ENCODE data around the gene RGPD8.
A peak's percentile ranks its signal among the peaks of the same experiment; 100 is the strongest.
"Not testable (repeated sequence)": the region's sequence is repeated elsewhere in the genome, so short reads cannot be mapped to it uniquely, and the experiment has no call there.

The RGPD8 gene

DNA sequence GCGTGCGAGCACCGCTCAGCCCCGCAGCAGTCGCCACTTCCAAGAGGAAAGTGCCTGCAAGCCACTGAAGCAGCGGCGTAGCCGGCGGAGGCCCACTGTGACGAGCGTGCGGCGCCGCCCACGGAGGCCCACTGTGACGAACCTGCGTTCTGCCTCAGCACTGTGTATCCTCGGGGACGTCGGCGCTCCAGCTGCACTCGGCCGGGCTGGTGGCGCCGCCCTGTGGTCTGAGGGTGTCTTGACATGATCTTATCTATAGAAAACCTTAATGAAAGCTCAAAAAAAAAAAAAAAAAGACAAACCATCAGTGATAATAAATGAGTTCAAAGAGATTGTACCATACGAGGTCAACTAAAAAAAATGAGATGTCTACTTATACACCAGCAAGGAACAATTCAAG lies at the start of gene RGPD8:
Gene RGPD8 (minus strand): TSS at position 166 of the 400 bp plus-strand sequence. CDS start 192 bp downstream, outside the sequence.
- peak; percentile 74 for DNase-seq (ENCODE audit: low read depth)

DNA sequence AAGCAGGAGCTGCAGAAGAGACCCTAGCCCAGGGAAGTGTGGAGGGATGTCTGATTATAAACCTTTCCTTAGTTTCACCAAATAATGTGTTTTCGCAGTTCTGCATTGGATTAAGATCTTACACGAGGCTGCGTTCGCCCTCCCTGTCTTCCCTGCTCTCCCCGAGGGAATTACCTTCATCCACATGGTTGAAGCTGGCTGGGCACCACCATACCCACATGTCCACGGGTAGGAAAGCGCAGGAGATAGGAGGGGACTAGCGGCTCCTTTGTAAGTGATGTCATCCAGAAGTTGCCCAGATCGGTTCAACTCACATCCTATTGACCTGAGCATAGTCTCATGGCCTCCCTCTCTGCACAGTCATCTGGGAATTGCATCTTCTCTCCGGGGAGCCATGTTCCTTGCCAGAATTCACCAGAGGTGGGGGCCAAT lies 49.6 kb upstream of the RGPD8 start:
- no peak for DNase-seq (ENCODE audit: low read depth)

DNA sequence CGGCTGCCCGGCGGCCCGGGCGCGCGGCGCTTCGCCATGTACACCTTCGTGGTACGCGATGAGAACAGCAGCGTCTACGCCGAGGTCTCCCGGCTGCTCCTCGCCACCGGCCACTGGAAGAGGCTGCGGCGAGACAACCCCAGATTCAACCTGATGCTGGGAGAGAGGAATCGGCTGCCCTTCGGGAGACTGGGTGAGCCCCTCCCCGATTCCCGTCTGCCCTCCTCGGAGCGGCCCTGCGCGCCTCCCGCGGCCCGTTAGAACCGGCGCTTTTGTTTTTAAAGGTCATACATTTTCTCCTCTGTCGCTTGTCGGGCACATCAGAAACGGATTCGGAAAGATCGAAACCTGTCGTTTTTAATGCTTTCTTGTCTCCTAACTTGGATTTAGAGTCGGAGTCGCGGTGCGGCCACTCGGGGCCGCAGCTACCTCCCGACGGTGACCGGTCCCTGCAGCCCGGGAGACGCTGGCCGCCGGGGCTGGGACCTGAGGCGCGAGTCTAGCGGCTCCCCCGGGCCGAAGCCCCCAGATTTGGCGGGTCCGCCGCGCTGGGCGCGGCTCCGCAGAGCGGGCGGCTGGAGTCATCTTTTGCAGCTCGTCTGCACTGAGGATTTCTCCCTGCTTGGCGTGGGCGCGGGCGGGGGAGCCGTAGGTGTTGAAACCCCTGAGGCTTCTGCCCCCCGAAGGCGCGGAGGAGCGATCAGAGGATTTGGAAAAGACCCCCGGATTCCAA lies 49.0 kb upstream of the RGPD8 start:
- no peak for DNase-seq (ENCODE audit: low read depth)

DNA sequence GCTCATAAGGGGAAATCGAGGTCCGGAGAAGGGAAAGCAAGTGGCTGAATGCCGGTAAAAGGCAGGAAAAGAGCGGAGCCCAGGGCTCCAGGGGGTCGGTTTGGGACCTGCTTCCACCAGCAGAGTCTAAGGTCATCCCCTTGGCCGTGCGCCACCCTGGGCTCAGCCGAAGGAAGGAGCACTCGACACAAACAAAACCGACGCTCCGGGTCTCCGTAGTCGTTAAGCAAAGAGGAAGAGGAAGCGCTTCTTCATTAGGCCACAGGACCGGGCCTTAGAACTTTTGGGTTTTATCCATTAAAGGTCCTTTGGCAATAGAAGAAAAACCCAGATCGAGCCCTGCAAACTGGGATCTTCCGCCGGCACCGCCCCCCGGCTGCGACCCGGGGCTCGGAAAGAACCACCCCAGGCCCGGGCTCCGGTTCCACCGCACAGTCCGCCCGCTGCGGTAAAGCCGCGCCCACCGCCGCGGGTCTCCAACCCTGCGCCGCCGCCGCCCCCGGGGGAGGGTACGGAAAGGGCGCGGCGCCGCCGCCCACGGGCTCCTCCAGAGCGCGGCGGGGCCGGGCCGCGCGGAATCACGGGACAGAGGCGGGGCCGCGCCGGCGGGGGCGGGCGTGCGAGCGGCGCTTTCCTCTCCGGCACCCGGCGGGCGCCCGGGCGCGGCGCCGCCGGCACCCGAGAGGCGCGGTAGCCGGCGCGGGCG lies 48.2 kb upstream of the RGPD8 start, which contains the start of gene TTL:
Gene TTL (plus strand): TSS at position 629 of the 706 bp plus-strand sequence. CDS start 189 bp downstream, outside the sequence.
- DNase-seq (ENCODE audit: low read depth) = peak; percentile 47

GRCh38 chr2:112481050-112481527 lies 47.6 kb upstream of the RGPD8 start:
- DNase-seq (ENCODE audit: low read depth) = peak; percentile 71

DNA sequence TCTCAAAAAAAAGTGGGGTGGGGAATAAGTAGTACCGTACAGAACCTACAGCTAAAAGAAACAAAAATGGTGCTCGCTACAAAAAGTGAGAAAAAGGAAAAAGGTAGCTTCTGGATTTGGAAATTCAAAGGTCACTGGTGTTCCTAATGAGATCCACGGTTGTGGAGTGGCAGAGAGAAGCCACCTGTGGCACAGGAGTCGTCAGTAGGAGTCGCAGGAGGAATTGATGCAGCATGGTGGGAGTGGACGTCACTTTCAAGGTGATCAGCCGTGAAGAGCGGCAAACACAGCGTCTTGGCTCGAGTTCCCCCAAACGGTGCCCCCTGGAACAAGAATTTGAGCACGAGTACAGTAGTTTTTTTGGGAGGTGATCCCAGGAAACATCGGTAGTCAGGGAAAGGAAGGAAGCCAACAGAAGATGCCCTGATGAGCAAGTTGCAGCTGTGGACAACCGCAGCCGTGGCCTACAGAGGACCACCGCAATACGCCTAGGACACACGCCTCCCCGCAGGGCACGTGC lies 47.1 kb upstream of the RGPD8 start:
- no peak for DNase-seq (ENCODE audit: low read depth)

GRCh38 chr2:112476434-112476833 lies 43.0 kb upstream of the RGPD8 start:
- DNase-seq (ENCODE audit: low read depth) = no peak

DNA sequence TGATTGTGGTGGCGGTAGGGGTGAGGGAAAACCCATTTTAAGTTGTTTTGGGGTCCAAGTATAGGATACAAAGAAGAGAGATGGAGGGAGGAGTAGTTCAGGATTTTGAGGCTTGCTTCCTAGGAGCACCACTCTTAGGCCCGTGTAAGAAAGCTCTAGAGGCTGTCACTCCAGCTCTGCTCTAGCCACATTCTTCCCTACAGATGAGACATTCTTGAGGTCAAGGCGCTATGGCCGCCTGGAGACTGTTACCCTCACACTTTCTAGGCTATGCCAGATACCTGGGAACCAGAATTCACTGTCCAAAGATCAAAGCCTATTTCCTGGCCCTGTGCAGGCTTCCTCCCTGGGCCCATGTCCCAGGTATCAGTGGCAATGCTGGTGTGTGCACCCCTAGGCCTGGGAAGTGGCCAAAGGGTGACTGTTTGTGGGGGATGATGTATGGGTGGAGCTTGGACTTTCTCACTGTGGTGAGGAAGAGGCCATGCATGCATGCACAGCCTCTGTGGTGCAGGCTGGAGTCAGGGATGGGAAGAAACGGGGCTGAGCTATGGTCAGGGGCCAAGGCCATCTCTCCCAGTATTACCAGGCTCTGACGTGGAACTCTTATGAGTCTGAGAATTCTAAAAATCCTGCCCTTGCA lies 41.5 kb upstream of the RGPD8 start:
- DNase-seq (ENCODE audit: low read depth) = peak; percentile 40

- DNase-seq (ENCODE audit: low read depth) = no peak
Measured at GRCh38 chr2:112472547-112473263, 39.3 kb upstream of the RGPD8 start.

- no peak for DNase-seq (ENCODE audit: low read depth)
Measured at GRCh38 chr2:112465382-112465781, 31.9 kb upstream of the RGPD8 start.

DNA sequence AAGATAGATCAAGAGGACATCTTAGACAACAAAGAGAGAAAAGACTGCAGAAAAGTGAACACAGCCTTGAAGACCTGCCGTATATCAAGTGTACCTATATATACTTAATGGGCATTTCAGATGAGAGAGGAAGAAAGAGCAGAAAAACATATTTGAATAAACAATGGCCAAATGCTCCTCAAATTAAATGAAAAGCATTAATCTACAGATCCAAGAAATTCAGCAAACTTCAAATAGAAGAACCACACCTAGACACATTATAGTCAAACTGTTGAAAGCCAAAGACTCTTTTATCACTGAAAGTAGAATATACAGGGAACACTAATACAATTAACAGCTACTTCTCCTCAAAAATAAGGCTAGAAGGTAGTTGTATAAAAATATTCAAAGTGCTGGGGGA lies 29.8 kb upstream of the RGPD8 start:
- DNase-seq (ENCODE audit: low read depth) = no peak

GRCh38 chr2:112462178-112462577 lies 28.7 kb upstream of the RGPD8 start:
- DNase-seq (ENCODE audit: low read depth) = no peak

GRCh38 chr2:112459372-112459771 lies 25.9 kb upstream of the RGPD8 start:
- no peak for DNase-seq (ENCODE audit: low read depth)

- DNase-seq (ENCODE audit: low read depth) = no peak
Measured at GRCh38 chr2:112454586-112454985, 21.1 kb upstream of the RGPD8 start.

- DNase-seq (ENCODE audit: low read depth) = no peak
Measured at GRCh38 chr2:112451317-112451716, 17.9 kb upstream of the RGPD8 start.

DNA sequence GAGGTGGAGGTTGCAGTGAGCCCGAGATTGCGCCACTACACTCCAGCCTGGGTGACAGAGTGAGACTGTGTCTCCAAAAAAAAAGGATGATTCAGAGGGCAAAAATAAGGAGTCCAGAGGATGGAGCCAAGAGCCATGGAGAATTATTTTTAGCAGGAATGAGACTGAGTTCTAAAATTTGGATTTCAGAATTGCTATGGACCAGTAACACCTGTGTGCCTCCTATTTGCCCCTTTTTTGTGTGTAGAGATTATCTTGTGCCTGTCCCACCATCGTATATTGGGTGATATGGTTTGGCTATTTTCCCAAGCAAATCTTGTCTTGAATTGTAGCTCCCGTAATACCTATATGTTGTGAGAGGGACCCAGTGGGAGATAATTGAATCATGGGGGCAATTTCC lies 16.4 kb upstream of the RGPD8 start:
- no peak for DNase-seq (ENCODE audit: low read depth)

GRCh38 chr2:112444256-112444655 lies 10.8 kb upstream of the RGPD8 start:
- not testable (repeated sequence) for DNase-seq (ENCODE audit: low read depth)

GRCh38 chr2:112438603-112439261 lies 5.3 kb upstream of the RGPD8 start:
- DNase-seq (ENCODE audit: low read depth) = not testable (repeated sequence)

DNA sequence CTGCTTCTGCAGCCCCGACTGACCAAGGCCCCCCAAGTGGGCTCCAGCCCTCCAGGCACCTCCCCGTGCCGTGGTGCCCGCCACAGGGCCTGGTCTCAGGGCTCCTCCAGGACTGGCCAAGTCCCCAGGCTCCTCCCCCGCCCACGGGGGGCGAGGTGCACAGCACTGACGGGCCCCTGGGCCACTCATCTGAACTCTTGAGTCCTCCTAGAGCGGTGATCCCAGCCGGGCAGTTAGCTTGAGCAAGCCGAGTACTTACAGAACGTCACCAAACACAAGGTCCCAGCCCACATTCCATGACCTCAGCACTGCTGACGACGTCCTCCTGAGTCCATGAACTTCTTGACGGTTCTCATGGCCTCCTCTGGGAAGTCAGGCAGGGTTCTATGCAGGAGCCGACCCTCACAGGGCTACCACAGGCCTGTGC lies 4.0 kb upstream of the RGPD8 start:
- not testable (repeated sequence) for DNase-seq (ENCODE audit: low read depth)

DNA sequence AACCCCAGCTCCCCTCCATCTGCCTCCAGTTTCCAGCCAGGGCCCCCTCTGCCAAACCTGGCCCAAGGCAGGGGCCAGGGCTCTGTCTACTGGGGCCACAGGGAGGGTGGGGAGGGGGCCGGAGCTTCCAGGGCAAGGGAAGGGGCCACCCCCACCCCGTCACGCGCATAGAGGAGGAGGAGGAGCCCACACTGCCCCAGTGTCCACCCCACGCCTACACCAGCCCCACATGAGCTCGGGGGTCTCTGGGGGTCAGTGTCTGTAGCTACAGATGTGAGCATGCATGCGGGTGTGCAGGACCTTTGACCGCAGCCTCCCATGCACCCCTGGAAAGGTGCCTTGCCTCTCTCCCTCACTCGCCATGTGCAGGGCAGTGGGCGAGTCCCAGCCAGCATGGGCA lies 3.5 kb upstream of the RGPD8 start:
- DNase-seq (ENCODE audit: low read depth) = not testable (repeated sequence)
